Fibroblast of skin of right quadriceps (primary cell): ENCODE measurements around the gene COMTD1.

Experiments
- DNase-seq: peaks from one replicate; pipeline ENCODE4 v3.0.0-alpha.2; 2013

The COMTD1 gene

DNA sequence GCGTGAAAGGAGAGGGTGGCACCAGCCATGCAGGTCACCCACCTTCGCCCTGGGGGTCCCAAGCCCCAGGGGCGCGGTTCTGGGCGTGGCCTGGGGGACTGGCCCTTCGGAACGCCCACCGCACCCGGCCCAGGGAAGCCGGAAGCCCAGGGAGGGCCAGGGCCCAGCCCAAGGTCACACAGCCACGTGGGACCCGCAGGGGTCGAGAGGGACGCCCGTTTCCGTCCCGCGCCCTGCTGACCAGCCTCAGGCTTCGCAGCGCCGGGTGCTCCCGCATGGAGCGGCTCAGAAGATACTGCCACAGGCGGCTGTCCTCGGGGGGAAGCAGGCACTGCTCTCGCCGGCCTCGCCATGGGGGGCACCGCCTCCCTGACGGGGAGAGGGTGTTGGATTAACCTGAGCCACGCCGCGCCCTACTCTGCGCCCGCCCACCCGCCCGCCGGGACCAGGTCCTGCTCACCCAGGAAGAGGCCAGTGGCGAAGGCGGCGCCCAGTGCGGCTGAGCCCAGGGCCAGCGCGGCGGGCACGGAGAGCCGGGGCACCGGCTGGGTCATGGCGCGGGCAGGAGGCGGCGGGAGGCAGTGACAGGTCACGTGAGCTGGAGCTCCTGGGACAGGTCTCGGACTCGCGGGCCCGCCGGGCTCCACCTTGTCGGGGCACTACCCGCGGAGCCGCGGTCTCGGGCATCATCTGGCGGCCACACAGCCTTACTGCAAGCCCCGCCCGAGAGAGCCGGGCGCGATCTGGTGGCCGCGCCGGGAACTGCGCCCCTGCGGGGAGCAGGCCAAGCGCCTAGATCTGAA, at the start of gene COMTD1:
Gene COMTD1 (minus strand): TSS at position 583 of the 803 bp plus-strand sequence. CDS start 29 bp downstream, at position 554.
- DNase-seq, result peak; percentile 81

DNA sequence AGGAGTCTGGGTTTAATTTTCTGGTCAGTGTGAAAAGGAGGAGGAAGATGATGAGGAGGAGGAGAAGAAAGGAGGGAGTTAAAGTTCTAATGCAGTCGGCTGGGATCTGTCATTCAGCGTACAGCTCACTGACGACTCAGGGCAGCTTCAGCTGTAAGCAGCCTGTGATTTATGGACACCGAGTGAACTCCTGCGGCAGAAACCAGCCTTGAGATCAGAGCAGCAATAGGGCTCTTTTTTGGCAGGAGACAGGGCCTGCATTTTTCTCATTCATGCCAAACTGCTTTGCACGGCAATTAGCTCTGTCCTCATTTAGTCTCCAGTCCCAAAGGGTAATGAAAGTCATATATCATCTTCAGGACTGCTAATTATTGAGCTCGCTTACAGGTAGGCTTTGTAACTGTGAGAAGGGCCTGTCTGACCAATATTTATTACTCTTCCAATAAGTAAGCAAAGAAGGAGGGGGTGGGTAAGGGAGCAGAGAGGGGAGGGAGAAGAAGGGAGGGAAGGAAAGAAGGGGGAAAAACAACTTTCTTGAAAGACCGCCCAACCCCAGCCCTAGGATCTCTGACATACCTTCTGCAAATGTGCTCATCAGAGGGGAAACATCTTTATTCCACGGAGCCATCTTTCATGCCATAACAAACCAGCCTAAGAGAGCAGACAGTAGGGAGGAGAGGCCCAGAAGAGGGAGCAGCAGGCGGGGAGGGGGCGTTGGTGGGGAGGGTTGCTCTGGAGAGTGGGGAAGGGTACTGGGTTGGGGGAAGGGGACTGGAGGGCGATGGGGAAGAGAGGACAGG, 48.1 kb upstream of the COMTD1 start:
- peak; percentile 91 for DNase-seq

DNA sequence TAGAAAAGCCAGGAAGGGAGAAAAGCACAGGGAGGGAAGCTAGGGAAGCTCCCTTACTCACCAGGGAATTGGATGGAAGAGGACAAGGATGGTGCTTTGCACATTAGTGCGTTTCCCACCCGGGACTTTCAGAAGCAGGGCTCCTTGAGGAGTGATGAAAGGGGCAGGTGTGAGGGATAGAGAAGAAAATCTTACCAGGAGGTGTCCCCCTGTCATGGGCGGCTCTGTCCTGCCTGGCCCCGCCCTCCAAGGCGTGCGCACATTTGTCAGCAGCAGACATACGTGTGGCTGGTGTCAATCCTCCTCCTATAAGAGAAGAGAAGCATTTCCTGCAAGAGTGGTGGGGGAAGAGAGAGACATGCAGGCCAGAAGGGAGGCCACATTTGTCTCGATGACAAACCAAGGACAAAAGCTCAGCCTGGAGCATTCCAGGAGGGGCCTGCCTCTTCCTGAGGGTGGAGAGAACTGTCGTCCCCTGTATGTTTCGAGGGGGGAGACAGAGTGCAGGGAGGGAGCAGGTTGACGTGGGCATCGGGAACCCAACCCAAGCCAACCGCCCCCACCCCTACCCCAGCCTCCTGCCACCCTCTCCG, 47.4 kb upstream of the COMTD1 start:
- peak; percentile 46 for DNase-seq

DNA sequence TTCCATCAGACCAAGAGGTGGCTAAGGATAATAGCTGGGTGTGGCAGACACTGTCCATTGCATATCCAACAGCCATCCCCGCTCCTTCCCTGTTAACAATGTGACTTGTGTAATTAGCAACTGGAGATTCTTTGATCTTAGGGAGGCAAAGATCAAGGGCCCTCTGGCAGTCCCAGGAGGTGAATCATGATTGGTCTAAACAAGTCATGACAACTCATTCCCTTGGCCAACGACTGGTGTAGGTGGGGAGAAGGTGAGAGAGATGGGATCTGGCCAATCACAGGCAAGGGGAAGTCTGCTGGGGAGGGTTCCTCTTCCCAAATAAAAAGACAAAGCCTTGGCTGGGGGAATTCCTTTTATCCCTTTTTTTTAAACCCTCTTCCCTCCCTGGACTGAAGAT, 46.2 kb upstream of the COMTD1 start:
- DNase-seq, result no peak

DNA sequence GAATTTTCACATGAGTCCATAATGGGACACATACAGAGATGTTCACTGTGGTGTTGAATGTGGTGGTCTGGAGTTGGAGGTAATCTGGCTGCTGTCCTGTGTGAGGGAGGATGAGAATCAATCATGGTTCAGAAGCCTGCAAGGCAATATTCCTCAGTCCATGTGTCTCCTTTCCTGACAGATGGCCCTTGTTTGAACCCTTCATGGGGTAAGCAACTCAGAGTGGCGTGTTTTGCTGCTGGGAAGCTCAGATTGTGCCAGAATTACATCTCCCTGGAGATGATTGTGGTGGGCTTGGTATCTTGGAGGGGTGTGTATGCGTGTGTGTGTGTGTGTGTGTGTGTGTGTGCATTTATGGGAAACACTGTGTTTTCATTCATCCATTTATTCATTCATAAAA, 44.5 kb upstream of the COMTD1 start:
- DNase-seq, result peak; percentile 34

DNA sequence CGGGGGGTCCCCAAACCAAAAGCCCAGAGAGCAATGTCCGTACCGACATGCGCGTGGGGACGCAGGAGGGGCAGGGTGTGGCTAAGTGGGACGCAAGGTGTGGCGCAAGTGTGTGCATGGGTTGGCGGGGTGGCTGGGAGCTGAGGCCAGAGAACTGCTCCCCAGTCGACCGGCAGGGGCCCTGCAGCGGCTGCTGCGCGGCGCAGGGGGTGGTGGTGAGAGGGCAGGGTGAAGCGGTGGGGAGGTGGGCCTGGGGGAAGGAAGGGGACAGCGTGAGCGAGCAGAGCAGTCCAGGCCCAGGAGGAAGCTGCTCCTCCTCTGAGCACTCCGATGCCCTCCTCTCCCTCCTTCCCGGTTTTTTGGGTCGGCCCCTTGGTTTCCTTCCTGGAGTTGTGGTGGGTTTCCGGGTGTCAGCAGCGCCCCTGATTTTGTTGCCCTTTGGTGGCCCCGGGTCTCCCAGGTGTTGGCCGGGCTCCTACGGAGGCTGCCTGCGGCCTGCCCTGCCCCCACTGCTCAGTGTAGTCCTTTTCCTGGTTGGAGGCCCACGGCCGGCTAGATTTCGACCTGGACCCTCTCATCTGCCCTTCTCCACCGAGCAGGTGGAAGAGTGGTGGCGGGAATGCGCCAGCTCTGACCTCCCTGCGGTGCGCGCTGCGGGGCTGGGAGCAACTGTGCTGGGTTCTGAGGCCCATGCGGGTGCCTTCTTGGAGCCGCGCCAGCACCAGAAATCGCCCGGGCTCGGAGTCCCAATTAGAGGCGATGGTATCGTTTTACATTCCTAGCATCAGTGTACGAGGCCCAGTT, 40.5 kb upstream of the COMTD1 start:
- DNase-seq, result no peak

DNA sequence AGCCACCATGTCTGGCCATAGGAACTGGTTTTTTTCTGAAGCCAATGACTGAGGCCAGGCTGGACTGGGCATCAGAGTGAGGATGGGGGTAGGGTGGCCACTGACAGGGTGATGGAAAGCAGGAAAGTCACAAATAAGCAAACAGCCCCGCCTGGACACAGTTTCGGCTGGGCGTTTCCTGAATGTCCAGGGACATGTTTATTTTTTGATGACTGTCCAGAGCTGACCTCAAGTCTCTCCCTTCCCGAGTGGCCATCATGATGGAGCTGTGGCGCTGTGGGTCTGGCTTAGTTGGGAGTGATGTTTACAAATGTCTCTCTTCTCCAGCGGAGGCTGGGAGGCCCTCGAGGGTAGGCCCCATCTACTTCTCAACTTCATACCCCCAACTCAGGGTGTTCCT, 37.1 kb upstream of the COMTD1 start:
- no peak for DNase-seq

DNA sequence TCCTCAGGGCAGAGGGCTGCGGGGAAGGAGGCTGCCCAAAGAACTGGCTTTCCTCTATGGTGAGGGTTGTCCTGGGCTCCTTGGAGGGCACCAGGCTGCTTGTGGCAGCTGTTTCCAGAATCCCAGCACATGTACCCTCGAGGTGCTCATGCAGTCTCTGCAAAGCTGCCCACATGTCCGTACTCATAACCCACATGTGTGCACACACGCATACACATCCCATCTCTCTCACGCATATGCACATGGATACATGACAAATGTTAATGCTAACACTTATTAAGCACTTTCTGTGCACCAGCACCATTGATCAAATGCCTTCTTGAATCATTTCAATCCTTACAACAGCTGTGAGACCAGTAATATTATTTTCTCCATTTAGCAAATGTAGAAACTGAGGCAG, 36.3 kb upstream of the COMTD1 start:
- no peak for DNase-seq

DNA sequence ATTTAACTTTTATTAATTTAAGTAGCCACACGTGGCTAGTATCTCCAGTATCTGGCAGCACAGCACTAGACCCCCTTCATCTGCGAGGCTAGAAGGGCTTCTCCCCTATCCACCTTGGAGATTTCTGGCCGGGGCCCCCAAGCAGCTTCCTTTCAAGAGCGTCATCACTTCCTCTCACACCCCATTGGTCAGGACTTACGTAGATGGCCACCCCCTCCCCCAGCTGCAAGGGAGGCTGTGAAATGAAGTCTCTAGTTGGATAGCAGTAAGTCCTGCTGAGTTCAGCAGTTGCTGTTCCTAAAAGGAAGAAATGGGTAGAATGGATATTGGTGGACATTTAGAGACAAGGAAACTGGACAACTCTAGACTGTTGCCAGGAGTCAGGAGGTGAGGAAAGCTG, 33.8 kb upstream of the COMTD1 start:
- DNase-seq, result no peak

DNA sequence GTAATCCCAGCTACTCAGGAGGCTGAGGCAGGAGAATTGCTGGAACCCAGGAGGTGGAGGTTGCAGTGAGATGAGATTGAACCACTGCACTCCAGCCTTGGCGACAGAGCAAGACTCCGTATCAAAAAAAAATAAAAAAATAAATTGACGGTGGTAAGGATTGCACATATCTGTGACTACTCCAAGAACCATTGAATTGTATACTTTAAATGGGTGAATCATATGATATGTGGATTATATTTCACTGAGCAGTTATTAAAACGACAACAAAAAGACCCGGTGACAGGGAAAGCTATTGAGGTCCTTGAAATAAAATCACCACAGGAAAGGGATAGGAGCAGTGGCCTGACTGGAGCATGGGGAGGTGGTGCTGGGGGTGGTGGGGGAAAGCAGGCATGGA, 31.2 kb upstream of the COMTD1 start:
- DNase-seq, result no peak

DNA sequence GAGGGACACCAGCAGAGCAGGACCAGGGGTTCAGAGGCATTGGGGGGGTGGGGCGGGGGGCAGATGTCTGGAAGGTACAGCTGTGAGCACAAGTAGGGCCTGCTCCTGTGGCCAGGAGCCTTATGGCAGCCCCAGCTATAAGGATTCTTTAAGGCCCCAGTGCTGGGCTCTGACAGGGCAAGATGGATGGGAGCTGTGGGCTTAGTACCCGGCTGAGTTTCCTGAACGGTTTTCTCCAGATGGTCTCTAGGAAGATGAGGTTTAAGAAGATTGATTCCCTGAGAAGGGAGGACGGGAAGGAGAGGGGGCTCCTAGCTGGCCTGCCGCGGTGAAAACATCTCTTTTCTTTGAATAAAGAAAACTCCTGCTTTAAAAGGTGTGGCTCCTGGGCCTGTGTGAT, 30.1 kb upstream of the COMTD1 start:
- no peak for DNase-seq

DNA sequence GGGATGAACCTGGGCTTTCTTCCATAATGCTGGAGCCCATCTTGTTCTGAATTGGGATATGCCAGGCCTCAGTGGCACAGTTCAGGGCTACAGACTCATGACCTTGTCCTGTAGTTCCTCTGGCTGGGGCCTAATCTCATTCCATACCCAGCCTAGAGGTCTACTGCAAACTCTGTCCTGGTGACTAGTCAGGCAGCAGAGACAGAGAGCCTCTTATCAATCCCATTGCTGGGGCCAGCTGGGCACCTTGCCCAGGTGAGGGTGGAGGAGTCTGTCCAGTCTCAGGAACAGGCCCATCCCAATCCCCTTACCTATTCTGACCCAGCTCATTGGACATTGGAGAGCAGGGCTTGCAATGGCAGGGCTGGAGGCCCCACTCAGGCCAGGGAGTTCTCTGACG, 28.0 kb upstream of the COMTD1 start:
- DNase-seq, result no peak

DNA sequence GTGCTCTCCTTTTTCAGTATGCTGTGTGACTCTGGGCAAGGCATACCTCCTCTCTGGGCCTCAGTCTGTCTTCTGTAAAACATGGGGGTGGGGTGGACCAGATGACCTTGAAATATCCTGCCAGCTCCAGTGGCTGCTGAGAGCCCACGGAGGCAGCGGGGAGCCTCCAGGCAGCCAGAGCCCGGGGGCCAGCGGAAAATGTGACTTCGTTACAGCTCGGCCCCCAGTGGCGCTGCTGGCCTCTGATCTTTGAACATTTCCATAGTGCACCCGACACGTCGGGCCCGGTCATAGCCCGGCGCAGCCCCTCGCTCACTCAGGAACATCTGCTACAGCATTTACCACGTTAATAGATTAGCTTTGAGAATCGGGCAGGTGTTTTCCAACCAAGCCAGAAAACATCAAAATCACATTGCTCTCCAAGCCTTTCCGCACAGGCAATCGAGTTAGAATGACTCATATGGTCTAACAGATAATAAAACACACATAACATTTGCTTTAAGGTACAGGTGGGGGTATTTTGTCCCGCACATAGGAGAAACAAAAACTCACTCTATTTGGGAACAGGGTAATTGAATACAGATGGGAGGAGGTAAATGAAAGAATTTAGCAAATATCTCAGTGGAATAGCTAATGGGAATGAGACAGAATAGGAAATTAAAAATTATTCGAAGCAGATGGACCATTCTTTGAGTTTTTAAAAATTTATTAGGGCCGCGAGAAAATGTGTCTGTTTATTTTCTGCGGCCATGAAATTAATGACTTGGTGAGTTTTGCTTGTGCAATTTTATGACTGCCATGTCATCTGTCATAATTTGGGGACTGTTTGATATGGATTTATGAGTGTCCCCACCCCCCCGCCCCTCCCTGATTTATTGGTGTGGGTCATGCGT, 26.3 kb upstream of the COMTD1 start:
- peak; percentile 53 for DNase-seq

DNA sequence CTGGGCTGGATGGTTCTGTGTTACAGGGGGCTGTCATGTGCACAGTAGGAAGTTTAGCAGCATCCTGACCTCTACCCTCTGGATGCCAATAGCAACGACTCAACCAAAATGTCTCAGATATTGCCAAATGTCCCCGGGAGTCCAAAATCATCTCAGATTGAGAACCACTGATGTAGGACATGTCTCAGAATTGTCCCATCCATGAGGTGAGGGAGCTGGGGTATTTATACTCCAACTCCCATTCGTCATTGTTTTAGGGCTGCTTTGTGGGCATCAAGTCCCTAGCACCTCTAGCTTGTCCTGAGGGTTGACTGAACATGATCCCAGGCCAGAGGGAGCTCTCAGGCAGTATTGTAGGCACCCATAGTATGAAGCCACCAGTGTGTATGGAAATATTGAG, 25.2 kb upstream of the COMTD1 start:
- no peak for DNase-seq

DNA sequence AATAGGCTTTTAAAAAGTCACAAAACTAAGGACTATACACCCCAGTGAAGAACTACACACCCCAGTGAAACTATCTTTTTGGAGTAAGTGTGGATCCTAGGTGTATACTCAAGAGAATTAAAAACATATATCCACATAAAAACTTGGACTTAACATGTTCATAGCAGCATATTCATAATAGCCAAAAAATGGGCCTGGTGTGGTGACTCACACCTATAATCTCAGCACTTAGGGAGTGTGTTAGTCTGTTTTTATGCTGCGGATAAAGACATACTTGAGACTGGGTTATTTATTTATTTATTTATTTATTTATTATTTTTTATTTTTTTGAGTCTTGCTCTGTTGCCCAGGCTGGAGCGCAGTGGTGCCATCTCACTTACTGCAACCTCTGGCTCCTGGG, 19.0 kb upstream of the COMTD1 start:
- DNase-seq, result no peak

DNA sequence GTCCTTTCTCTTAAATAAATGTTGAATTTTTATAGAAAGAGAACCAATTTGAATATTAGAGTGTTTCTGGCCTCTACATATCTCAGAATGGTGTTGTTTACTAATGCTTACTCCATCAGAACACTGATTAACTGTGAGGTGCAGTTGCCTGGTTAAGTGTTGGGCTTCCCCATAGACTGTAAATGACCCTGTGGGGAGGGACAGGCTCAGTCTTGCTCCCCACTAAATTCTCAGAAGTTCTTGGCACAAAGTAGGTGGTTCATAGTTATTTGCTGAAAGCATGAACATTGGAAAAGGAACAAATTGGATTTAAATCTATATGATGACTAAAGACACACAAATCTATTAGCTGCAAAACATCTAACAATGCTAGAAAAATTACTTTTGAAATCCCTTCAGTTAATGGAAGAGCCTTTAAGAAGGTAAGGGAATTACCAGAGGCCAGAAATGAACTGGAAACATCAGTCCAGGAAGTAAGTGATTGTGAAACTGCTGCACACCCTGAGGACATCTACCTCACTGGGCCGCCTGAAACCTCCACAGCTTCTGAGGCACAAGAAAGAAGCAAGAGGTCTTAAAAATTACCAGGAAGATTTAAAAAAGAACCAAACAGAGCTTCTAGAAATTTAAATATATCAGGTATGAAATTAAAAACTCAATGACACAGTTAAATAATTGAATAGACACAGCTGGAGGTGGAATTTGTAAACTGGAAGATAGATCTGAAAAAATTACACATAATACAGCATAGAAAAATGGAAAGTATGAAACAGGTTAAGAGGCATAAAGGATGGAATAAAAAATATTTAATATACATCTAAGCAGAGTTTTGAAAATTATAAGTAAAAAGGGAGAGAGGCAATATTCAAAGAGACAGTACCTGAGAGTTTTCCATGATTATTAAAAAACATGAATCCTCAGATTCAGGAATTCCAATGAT, 17.8 kb upstream of the COMTD1 start:
- no peak for DNase-seq

DNA sequence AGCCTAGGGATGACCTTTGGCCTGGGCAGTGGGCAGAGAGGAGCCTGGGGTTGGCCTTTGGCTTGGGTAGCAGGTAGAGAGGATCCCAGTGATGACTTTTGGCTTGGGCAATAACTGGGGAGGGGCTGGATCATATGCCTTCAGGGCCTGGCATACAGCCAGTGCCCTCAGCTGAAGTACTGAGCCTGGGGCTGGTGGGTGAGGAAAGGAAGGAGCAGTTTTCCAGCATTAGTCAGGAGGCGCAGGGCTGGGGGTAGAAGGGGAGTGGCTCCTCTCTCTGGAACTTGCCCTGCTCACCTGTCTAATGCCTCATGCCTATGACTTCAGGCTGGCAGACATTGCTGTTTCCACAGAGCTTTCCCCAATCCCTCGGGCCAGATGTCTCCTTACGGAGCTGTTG, 15.2 kb upstream of the COMTD1 start:
- DNase-seq, result no peak

DNA sequence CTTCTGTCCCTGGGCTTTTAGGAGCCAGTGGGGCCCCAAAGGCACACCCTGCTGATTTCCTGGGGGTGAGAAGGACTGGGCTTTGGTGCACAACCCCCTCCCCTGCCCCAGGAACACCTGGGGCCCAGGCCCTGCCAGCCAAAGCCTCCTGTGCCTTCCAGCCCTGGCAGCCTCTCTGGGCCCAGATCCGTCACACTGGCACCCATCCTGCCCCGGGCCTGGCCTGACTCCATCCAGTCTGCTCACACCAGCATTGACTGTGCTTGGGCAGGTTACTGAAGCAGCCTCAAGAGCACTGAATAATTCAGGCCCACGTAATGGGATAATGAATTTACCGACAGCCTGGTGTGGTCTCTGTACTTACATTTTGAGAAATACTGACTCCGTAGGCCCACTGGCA, 12.0 kb upstream of the COMTD1 start:
- no peak for DNase-seq

DNA sequence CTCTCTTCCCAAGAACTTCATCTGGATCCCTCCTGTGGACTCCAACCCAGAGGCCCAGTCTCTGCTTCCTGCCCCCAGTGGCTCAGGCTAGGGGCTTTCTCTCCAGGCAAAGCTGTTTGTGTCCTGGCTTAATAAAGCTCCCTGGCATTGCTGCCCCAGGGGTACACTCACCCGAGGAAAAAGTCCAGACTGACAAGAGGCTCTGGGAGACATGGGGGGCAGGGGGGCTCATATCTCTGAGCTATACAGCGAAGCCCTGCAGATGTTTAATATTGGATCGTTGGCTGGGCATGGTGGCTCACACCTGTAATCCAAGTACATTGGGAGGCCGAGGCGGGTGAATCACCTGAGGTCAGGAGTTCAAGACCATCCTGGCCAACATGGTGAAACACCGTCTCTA, 10.7 kb upstream of the COMTD1 start:
- no peak for DNase-seq

DNA sequence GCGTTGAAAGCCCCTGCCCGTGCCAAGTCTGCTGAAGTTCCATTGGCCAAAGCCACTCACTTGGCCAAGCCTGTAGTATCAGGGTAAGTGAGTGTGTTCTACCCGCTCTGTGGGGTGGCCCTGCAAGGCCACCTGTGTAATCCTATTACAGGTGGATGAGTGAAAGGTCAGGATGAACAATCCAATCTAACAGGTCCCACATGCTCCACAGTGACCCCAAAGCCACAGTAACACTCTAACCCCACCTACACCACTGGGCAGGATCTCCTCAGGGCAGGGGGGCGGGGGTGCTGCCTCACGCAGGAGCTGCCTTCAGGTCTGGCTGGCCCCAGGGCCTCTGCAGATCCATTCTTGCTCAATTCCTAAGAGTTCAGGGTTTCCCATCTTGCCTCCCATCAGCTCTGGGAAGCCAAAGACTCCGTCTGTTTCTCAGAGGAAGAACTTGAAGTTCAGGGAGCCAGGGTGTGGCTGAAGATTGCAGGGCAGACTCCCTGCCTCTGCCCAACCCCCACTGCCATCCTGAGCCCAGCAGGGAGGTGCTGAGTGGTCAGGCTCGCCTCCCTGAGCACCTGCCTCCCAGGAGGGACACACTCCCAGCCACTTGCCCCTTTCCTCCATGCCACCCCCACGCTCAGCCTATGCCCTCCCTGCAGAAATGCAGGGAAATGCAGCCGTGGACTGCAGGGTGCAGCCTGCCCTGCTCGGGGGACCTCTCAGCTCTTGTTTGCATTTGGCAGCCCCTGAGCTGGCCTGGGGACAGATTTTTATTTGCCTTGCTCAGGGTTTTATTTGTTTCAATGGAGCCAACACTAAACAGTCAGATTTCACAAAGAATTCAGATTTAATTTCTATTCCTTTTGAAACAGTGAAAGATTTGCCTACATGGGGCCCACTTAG, 9.8 kb upstream of the COMTD1 start:
- DNase-seq, result no peak
